Gastrocnemius medialis (tissue), 4 donors: Measurements from ENCODE around the gene SYCP2.

Experiments used
- CTCF ChIP-seq, 5 experiments: fragments of 450-650 bp in 3 of 5; fragments of 200-600 bp in 2 of 5; sonication (generic) in 2 of 5; IDR thresholded peaks in 4 of 5; conservative IDR thresholded peaks in 1 of 5; 1 replicate in 4 of 5; 2 replicates in 1 of 5; pipeline ENCODE4 v1.5.1; 2016 to 2019; ENCODE audit warnings: antibody characterized with exemption in 5 of 5, mild to moderate bottlenecking in 3 of 5, moderate library complexity in 3 of 5
- POLR2A ChIP-seq, 2 donors: fragments of 450-650 bp; IDR thresholded peaks; one replicate each; pipeline ENCODE4 v1.6.1; 2017; ENCODE audit warnings: antibody characterized with exemption in 2 of 2, mild to moderate bottlenecking in 2 of 2, moderate library complexity in 2 of 2

- TF ChIP-seq POLR2A (IDR thresholded peaks at IDR 0.05), result no peak
- no peak for TF ChIP-seq CTCF (IDR thresholded peaks at IDR 0.05 in 4 of 5, conservative IDR thresholded peaks at IDR 0.05 in 1 of 5)
These were observed 62.3 kb downstream of the SYCP2 start for GRCh38 chr20:59871096-59871495.
